Stimulated activated CD8-positive, alpha-beta memory T cell treated with anti-CD3 and anti-CD28 coated beads, Interleukin-4, amount 100 ng/mL, for 48 hours (primary cell): Measurements from ENCODE around the gene CATSPERZ.
A peak's percentile ranks its signal among the peaks of the same experiment; 100 is the strongest.

ENCODE experiments used
- DNase-seq: peaks from one replicate; pipeline ENCODE4 v3.0.0-alpha.2; 2020

Gene CATSPERZ

DNA sequence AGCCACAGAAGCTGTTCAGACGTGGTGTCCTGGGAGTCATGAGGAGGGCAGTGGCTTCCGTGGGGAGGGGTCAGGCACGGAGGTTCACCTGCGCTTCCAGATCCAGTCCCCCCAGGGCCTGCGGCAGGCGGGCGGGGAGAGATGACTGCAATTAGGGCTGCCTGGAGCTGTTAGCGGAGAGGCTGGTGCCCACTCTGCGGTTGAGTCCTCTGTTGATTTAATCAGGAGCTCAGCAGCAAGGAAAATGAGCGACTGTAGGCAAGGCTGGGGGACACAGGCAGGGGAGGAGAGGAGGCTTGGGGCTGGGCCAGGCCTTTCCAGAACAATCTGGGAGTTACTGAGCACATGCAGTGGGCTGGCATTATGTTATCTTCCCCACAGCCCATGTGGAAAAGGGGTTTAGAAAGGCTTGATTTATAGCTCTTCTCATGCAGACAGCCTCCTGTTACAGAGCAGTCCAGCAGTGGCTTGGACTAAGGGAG lies 35.7 kb upstream of the CATSPERZ start:
- no peak for DNase-seq

DNA sequence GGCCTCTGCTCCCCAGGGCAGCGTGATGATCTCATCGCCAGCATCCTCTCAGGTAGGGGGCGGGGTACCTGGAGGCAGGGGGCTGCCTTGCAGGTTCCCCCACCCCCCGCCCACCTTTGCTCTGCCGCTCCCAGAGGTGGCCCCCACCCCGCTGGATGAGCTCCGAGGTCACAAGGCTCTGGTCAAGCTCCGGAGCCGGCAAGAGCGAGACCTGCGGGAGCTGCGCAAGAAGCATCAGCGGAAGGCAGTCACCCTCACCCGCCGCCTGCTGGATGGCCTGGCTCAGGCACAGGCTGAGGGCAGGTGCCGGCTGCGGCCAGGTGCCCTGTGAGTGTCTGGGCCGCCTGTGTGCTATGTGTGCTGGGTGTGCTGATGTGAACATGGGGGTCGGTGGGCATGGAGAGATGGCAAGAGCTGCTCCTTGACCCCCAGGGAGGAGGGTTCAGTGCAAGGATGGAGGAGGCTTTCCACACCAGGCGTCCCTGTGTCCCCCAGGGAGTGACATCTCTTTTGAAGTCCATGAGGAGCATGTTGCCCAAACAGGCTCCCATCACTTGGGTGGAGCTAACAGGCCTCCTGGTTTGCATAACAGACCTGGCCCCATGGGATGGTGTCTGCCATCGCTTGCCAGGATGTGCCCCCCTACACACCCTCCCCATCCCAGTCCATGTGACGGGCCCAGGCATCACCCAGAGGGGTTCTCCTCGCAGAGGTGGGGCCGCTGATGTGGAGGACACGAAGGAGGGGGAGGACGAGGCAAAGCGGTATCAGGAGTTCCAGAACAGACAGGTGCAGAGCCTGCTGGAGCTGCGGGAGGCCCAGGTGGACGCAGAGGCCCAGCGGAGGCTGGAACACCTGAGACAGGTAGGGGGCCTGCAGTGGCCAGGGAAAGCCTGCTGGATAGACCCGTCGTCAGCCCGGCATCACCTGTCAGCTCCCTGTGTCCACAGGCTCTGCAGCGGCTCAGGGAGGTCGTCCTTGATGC lies 34.7 kb upstream of the CATSPERZ start:
- no peak for DNase-seq

DNA sequence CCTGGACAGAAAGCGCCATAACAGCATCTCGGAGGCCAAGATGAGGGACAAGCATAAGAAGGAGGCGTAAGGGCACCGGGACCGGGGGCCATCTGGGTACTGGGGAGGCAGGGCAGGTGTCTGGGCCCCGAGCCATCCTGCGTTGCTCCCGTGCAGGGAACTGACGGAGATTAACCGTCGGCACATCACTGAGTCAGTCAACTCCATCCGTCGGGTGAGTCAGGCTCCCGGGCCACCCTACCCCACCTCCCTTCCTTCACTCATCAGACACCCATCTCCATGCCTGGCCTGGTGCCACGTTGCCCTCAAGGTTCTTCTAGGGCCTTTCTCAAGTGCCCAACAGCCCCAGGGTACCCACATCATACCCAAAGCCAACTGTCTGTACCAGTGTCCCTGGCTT lies 33.8 kb upstream of the CATSPERZ start:
- no peak for DNase-seq

DNA sequence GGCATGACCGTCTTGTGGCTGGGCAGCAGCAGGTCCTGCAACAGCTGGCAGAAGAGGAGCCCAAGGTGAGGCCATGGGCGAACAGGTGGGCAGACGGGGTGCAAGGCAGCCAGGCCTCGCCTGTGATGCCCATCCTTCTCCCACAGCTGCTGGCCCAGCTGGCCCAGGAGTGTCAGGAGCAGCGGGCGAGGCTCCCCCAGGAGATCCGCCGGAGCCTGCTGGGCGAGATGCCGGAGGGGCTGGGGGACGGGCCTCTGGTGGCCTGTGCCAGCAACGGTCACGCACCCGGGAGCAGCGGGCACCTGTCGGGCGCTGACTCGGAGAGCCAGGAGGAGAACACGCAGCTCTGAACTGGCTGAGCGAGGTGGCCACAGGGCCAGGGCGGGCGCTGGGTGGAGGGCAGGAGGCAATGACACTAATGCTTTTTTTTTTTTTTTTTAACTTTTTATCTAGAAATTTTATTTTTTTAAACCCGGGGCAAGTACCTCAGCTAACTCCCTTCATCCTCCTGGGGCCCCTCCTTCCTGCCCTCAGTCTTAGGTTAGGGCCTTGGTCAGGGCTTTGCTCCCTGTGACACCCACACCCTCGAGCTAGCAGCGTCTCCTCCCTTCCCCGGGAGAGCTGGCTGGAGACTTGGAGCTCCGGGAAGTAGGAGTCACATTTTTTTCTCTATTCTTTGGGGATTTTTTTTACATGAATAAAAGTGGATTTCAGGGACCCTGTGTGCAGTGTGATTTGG lies 32.8 kb upstream of the CATSPERZ start:
- no peak for DNase-seq

DNA sequence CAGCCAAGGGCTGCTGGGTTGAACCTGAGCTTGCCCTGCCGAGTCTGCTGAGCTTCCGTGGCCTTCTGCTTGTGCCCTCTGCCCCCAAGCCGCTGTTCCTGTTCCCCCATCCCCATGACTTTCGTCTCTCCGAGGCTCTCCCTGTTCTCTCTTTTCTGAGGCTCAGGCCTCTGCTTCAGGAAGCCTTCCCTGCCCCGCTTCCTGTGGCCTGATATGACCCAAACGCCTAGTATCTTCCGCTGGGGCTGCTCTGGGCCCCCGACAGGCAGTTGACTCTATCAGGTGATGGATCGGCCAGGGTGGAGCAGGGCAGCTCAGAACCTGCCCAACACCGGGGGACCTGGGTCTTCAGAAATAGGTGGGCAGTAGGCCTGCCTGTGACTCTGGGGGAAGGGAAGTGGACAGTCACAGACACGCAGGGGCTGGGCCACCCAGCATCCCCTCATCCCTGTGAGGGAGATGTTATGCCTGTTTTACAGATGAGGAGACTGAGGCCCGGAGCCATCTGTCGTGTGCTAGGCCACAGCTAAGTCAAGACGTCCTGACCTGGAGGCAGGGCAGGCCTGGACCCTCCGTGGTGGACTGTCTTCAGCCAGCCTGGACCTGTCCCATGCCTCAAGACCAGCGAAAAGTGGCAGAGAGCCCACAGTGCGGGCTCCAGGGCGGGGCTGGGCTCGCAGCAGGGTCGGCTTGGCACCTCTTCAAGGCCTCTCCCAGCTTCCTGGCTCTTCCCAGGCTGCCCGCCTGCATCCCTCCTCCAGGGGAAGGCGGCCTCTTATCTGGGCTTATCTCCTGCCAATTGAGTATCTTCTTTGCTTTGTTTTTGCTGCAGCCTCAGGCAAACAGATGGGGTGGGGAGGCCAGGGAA lies 31.9 kb upstream of the CATSPERZ start:
- no peak for DNase-seq

DNA sequence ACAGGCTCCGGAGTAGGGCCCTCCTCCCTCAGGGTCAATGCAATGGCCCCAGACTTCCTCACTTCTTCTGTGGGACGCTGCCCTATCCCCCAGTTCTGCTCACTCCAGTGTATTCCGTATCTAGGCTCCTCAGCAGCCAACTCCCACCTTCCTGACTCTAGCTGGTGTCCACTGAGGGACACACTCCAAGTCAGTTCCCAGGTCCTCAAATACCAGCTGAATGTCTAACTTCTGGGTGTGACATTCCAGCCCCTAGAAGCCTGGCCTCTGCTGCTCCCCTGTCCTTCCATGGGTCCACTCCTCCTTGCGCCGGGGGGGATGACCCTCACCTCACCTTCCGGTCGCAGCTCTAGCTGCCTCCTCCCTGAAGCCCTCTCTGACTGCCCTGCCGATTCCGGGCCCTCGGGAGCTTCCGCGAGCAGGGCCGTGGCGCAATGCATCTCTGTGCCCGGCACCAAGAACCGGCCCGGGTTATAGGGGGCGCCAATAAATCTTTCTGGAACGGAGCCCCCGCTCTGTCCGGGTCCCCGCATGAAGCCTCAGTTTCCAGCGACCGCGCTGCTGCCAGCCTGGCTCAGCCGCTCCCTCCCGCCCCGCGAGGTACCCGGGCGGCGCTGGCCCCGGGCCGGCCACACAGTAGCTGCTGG lies 31.1 kb upstream of the CATSPERZ start:
- peak; percentile 76 for DNase-seq

DNA sequence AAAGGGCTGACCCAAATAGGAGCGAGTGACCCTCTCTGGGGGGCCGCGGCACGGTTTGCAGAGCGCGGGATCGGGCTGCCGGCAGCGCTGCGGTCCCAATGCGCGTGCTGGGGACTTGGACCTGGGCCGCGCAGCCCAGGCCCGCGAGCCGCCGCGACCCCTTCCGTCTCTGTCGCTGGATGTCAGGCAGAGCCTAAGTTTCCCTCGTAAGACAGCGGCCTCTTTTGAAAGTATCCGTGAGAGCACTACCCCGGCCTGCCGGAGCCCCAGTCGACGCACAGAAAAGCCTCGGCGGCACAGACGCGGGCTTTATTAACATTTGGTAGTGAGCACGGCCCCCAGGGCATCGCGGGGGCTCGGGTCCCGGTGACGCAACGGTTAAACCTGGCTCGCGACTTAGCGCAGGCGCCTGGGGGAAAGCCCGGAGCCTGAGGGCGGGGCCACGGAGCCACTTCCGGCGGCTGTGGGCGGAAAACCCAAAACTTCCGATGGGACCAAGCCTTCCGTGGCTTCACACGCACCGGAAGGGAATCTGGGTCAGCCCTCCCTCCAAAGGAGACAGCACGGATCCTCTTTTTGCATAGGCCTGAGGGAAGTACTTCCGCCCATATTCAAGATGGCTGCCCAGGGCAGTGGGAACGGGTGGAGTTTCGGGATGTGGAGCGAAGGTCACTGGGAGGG lies 30.5 kb upstream of the CATSPERZ start:
- peak; percentile 99 for DNase-seq

DNA sequence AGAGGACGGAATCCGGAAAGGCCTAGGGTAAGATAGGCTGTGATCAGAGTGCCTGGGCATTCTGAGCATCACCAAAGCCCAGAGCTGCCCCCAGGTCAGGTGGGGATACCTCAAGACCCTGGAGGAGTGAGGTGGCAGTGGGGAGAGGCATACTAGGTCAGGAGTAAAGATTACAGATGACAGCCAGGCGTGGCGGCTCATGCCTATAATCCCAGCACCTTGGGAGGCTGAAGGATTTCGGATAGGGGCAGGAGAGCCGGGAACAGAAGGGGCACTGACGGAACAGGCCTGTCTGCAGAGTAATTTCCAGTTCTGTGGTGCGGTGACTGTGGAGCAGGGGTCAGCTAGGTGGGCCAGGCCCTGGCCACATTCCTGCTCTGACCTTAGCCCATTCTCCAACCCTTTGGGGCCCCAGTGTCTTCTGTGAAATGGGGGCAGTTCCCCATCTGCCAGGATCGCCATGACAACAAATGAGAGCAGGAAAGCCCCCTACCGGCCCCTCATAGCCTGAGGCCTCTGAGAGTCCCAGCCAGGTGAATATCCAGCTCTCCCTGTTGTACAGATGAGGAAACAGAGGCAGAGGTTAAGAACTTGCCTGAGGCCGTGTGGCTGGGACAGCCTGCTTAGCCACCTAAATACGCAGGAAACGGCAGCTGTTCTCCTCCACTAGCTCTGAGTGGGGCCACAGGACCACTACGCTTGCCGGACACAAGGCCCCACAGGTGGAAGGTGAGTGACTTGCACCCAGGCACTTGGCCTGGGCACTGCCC lies 24.9 kb upstream of the CATSPERZ start:
- no peak for DNase-seq

DNA sequence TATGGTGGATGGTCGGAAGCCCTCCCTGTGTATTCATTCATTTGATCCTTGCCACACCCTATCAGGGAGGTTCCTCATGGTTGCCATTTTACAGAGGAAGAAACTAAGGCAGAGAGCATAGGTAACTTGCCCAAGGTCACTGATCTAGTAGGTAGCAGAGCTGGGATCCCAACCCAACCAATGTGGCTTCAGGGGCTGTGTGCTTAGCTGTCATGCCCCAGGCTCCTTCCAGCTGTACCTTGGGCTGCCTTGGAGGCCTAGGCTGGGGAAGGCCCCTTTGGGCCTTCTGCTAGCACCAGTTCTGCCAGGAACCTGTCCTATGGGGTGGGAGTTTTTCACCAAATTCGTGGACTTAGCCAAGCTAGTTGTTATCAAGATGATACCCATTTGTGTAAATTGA lies 24.3 kb upstream of the CATSPERZ start:
- no peak for DNase-seq

DNA sequence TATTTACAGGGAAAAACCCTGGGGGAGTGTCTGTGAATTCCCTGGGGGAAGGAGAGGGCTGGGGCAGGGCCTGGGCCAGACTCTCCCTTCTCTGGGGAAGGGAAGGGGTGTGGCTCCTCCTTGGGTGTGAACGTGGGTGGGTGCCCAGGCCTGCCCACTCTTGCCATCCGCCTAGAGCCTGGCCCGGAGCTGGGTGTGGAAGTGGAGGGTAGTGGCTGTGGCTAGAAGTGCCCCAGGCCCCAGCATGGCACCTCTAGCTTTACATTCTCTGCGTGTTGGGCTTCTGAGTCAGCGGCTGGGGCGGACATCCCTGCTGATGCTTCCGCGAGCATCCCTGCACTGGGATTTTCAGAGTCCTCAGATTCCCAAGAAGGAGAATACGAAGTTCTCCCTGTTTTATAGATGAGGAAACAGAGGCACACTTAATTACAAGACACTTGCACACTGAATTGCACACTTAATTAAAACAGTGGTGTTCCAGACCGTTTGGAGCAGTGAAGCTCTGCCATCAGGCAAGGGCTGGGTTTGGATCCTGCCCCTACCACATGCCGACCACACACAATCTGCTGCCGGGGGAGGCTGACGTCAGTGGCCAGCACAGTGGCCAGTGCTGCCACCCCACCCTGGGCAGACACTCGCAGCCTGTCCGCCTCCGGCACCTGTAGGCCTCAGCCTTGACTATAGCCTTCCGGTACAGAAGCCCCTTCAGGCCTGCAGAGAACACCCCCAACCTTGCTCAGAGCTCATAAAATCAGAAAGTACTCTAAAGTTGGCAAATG lies 23.3 kb upstream of the CATSPERZ start:
- DNase-seq: no peak

DNA sequence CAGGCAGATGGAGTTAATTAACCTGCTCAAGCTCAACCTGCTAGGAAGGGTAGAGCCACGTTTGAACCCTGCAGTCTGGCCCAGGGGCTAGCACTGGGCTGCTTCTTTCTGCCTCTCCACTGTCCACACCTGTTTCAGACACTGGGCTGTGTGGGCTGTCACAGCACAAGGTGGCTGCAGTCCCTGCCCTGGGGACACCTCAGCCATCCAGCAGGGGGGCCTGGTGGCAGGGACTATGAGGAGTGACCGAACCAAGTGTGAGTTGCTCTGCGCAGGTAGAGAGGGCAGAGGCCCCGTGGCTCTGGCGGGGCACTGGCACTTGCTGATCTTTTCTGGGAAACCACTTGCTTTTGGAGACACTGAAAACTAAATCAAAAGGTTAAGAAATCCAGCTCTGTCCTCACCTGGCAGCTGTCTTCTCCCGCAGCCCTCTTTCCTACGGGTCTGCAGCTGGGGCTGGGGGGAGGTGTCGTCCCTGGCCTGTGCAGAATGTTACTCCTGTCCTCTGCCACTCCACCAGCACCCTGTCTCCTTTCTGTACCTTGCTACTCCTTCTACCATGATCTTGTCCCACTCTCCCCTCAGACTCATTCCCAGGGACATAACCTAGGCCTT lies 21.5 kb upstream of the CATSPERZ start:
- DNase-seq: no peak

DNA sequence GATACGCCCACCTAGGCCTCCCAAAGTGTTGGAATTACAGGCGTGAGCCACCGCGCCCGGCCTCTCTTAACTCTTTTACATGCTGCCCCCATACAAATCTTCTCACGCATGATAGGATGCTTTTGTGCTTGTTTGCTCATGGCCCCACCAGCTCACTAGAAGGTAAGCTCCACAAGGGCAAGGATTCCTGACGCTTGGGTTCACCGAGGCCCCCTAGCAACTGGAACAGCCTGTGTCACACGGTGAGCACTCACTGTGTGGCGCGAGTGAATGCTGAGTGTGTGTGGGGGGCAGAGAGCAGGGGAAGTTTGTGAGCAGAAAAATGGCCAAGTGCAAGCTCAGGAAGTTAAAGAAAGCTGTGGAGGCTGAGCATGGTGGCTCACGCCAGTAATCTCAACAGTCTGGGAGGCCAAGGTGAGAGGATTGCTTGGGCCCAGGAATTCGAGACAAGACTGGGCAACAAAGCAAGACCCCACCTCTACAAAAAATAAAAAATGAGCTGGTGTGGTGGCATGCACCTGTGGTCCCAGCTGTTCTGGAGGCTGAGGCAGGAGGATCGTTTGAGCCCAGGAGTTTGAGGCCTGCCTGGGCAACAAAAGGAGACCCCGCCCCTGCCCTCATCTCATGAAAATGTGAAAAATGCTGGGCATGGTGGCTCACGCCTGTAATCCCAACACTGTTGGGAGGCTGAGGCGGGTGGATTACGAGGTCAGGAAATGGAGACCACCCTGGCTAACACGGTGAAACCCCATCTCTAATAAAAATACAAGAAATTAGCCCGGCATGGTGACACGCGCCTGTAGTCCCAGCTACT lies 18.0 kb upstream of the CATSPERZ start:
- no peak for DNase-seq

DNA sequence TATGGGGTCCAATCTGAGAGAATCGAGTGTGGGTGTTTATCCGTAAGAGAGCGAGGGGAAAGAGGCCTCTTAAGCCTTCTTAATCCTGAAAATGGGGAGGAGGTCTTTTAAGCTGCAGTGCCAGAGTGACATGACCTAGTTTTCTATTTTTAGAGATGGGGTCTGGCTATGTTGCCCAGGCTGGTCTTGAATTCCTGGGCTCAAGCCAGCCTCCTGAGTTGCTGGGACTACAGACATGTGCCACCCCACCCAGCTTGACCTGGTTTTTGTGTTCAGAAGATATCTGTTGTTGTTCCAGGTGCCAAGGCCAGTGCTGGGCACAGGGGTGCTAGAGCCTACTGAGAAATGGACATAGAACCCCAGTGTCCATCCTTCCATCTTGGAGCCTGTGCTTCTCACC lies 17.1 kb upstream of the CATSPERZ start:
- no peak for DNase-seq

DNA sequence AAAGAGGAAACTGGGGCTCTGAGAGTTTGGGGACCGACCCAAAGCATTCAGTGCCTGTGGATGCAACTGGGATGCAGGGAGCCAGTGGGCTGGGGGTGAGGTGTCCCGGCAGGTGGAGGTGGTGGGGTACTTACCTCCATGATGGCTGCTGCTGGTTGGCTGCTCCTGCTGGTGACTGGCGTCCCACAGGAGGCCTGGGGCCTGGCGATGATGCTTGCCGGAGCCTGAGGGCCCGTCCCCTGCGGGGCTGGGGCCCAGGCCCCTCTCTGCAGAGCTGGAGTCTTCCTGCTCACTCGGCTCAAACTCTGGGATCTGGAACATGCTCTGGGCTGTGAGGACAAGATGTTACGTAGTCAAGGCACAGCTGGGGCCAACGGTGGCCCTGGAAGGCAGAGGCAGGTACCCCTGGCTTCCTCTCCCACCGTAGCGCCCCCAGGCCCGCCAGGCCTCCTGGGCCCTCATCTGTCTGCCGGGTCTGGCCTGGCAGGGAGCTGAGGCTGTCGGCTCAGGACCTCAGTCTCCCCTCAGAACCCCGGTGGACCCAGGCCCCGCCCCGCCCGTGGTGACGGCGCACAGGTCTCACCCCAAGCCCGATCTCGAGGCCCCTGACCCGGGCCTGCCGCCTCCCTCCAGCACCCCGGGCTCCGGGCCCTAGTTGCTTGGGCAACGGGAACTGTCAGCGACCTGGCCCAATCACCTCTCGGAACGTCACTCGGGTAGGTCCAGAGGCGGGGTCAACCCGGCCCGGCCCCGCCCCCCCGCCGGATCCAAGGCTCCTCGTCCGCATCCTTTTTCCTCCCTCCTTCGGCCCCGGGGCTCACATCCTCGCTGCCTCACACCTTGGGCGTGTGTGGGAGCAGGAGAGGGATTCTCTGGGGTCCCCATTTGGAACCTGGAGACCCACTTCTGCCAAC lies 15.9 kb upstream of the CATSPERZ start, which contains the start of gene BAD:
BAD (minus strand) TSS at position 618 of the 914 bp plus-strand sequence; CDS start at position 321, 297 bp downstream.
- DNase-seq: peak; percentile 96

DNA sequence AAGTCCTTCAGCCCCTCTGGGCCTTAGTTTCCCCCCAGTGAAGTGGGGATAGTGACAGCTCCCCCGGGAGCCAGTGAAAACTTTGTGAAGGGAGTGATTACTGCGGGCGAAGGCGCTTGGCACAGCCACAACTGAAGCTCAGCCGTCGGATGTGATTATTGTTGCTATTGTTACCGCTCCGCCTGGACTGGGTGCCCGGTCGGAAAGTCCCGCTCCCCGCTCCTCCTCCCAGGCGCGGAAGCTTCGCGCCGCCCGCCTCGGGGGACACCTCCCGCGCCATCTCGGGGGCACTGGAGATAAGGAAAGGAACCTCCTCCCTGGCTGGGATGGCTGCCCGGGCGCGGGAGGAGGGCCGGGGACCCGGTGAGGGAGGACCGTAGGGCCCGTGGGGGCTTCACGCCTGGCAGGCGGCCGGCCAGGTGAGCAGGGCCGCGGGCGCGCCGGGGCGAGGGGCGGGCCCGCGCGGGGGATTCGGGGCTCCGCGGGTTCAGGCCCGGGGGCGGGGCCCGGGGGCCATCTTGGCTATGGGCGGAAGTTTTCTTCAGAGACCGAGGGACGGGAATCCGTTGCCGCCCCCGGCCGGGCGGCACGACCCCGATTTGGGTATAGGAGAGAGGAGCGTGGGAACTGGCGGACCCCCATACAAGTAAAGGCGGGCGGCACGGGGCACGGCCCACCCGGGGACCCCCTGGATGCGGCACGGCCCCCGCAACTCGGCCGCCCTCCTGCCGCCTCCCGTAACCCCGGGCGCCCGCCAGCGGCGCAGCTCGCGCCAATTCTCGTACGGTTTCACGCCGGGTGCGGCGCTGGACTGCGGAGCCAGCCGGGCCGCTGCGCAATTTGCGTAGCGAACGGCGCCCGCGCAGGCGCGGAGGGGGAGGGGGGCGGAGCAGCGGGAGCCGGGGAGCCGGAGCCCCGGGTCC lies 14.9 kb upstream of the CATSPERZ start, which contains the start of gene GPR137:
GPR137 (plus strand) TSS at position 887 of the 923 bp plus-strand sequence. CDS start 677 bp downstream, outside the sequence.
- peak; percentile 97 for DNase-seq
